Neural cell (in vitro differentiated cells): ENCODE data around the gene TBX15. TPM values are rescaled to one million over a fixed set of nuclear protein-coding genes. Genes with fewer than 3 reads are reported as not detected.

Source experiments
- H2AFZ ChIP-seq: fragments of 200-600, 300-800 bp; sonication (generic), shearing (Covaris generic); 2 replicates; pipeline ENCODE4 v1.6.0; 2014; ENCODE audit warnings: low read depth, mild to moderate bottlenecking, antibody characterized with exemption, low read length, moderate library complexity
- H3F3A ChIP-seq: fragments of 200-600 bp; shearing (Covaris generic); 2 replicates; pipeline ENCODE4 v1.6.1; 2016; ENCODE audit warnings: mild to moderate bottlenecking, moderate library complexity, mixed read lengths, antibody characterized with exemption, low read length; ENCODE audit not compliant: insufficient read depth, poor library complexity, severe bottlenecking
- H3K27ac ChIP-seq: fragments of 200-600, 300-800 bp; sonication (generic), shearing (Covaris generic); 2 replicates; pipeline ENCODE4 v1.5.1; 2014; ENCODE audit warnings: mild to moderate bottlenecking, low read length, moderate library complexity
- H3K27me3 ChIP-seq: fragments of 300-800, 200-600 bp; sonication (generic), shearing (Covaris generic); 2 replicates; pipeline ENCODE4 v1.6.0; 2014; ENCODE audit warnings: mild to moderate bottlenecking, low read depth, low read length, moderate library complexity; ENCODE audit not compliant: insufficient read depth
- H3K36me3 ChIP-seq: fragments of 300-800, 200-600 bp; sonication (generic), shearing (Covaris generic); 2 replicates; pipeline ENCODE4 v1.5.1; 2014; ENCODE audit warnings: mild to moderate bottlenecking, antibody characterized with exemption, low read length, moderate library complexity; ENCODE audit not compliant: insufficient read depth
- H3K4me2 ChIP-seq: fragments of 300-800, 200-600 bp; sonication (generic), shearing (Covaris generic); 2 replicates; pipeline ENCODE4 v1.6.0; 2014; ENCODE audit warnings: mild to moderate bottlenecking, low read length
- H3K4me3 ChIP-seq: fragments of 300-800, 200-600 bp; sonication (generic), shearing (Covaris generic); 2 replicates; pipeline ENCODE4 v1.5.1; 2014; ENCODE audit warnings: mild to moderate bottlenecking, low read length, moderate library complexity
- H3K79me2 ChIP-seq: fragments of 200-600 bp; shearing (Covaris generic); replicated peaks from 2 replicates; pipeline ENCODE4 v1.6.0; 2014; ENCODE audit warnings: mild to moderate bottlenecking, low read length, moderate library complexity; ENCODE audit not compliant: insufficient read depth
- H3K9ac ChIP-seq: fragments of 300-800, 200-600 bp; sonication (generic), shearing (Covaris generic); 2 replicates; pipeline ENCODE4 v1.6.1; 2016; ENCODE audit warnings: mild to moderate bottlenecking, low read length, mixed read lengths
- H3K9me2 ChIP-seq: fragments of 200-600 bp; shearing (Covaris generic); 2 replicates; pipeline ENCODE4 v1.6.1; 2016; ENCODE audit warnings: mild to moderate bottlenecking, low read length, mixed read lengths; ENCODE audit not compliant: insufficient read depth
- H3K9me3 ChIP-seq: fragments of 200-600, 300-800 bp; sonication (generic), shearing (Covaris generic); 2 replicates; pipeline ENCODE4 v1.6.1; 2016; ENCODE audit warnings: mild to moderate bottlenecking, mixed run types, low read length, moderate library complexity, mixed read lengths
- H4K20me1 ChIP-seq: fragments of 200-600 bp; shearing (Covaris generic); 2 replicates; pipeline ENCODE4 v1.6.1; 2016; ENCODE audit warnings: mild to moderate bottlenecking, mixed run types; ENCODE audit not compliant: insufficient read depth
- EP300 ChIP-seq: fragments of 450-650 bp; conservative IDR thresholded peaks from 2 replicates; pipeline ENCODE4 v1.6.1; 2014; ENCODE audit warnings: antibody characterized with exemption, mild to moderate bottlenecking, moderate library complexity; ENCODE audit not compliant: poor library complexity, severe bottlenecking
- EZH2 ChIP-seq: fragments of 200-600, 300-800 bp; shearing (Covaris generic), sonication (generic); IDR thresholded peaks from 2 replicates; pipeline ENCODE4 v1.6.1; 2014; ENCODE audit warnings: antibody characterized with exemption, low read length, borderline replicate concordance, mild to moderate bottlenecking; ENCODE audit not compliant: insufficient read depth, poor library complexity, severe bottlenecking
- MXI1 ChIP-seq: fragments of 450-650 bp; conservative IDR thresholded peaks from 2 replicates; pipeline ENCODE4 v1.6.1; 2014; ENCODE audit warnings: antibody characterized with exemption, mild to moderate bottlenecking; ENCODE audit not compliant: poor library complexity, severe bottlenecking
- POLR2AphosphoS5 ChIP-seq: IDR thresholded peaks from 2 replicates; pipeline ENCODE4 v1.6.1; 2012
- RAD21 ChIP-seq: fragments of 450-650 bp; conservative IDR thresholded peaks from 2 replicates; pipeline ENCODE4 v1.6.1; 2014; ENCODE audit warnings: antibody characterized with exemption, mild to moderate bottlenecking, moderate library complexity
- SMC3 ChIP-seq: fragments of 450-650 bp; conservative IDR thresholded peaks from 2 replicates; pipeline ENCODE4 v1.6.1; 2014; ENCODE audit warnings: antibody characterized with exemption, mild to moderate bottlenecking, moderate library complexity; ENCODE audit not compliant: poor library complexity
- TAF1 ChIP-seq: IDR thresholded peaks from 2 replicates; pipeline ENCODE4 v1.6.1; 2012; ENCODE audit warnings: low read depth
- polyA plus RNA-seq: library from polyadenylated mRNA; depleted of rRNA; stranded (reverse); fragments of >200 nt; gene quantifications from 2 replicates; pipeline ENCODE4 v1.2.3, GENCODE V29; 2014
- TF ChIP-seq, protein P1 (sequence below): fragments of 450-650 bp; IDR thresholded peaks from 2 replicates; pipeline ENCODE4 v1.5.1; 2014; ENCODE audit warnings: antibody characterized with exemption, mild to moderate bottlenecking, moderate library complexity; ENCODE audit not compliant: poor library complexity, severe bottlenecking
- TF ChIP-seq, protein P2 (sequence below): IDR thresholded peaks from 2 replicates; pipeline ENCODE4 v1.6.1; 2012; ENCODE audit warnings: borderline replicate concordance

TBX15 gene
- polyA plus RNA-seq, 1 donor from 2014 or later = 0.10 TPM

DNA sequence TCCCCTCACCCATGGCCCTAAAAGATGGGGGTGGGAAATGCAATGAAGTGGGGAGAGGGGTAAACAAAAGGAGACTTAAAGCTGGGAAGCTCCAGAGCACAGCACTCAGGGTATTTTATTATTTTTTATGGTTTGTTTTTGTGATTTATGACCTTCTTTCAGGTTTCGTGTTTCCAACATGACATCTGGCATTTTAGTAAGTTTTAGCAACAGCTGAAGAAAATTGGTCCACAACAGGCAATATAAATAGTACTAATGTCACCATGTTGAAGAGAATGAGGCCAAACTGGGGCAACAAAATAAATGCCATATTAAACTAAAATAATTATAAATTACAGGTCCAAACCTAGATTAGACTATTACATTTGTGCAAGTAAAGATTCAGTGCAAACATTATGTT, 56.3 kb downstream of the TBX15 start:
- no peaks in the 10 kb centered on the region for H3K27me3 ChIP-seq
- H3K4me2 ChIP-seq = no peak overlapping the region
- H3K79me2 ChIP-seq = no peaks in the 10 kb centered on the region
- TF ChIP-seq SMC3 (no peak), POLR2AphosphoS5 (no peak), TAF1 (no peak), MXI1 (no peak), RAD21 (no peak), EZH2 (no peak), EP300 (no peak)
- TF ChIP-seq, protein P1, sequence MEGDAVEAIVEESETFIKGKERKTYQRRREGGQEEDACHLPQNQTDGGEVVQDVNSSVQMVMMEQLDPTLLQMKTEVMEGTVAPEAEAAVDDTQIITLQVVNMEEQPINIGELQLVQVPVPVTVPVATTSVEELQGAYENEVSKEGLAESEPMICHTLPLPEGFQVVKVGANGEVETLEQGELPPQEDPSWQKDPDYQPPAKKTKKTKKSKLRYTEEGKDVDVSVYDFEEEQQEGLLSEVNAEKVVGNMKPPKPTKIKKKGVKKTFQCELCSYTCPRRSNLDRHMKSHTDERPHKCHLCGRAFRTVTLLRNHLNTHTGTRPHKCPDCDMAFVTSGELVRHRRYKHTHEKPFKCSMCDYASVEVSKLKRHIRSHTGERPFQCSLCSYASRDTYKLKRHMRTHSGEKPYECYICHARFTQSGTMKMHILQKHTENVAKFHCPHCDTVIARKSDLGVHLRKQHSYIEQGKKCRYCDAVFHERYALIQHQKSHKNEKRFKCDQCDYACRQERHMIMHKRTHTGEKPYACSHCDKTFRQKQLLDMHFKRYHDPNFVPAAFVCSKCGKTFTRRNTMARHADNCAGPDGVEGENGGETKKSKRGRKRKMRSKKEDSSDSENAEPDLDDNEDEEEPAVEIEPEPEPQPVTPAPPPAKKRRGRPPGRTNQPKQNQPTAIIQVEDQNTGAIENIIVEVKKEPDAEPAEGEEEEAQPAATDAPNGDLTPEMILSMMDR = no peak
- TF ChIP-seq, protein P2, sequence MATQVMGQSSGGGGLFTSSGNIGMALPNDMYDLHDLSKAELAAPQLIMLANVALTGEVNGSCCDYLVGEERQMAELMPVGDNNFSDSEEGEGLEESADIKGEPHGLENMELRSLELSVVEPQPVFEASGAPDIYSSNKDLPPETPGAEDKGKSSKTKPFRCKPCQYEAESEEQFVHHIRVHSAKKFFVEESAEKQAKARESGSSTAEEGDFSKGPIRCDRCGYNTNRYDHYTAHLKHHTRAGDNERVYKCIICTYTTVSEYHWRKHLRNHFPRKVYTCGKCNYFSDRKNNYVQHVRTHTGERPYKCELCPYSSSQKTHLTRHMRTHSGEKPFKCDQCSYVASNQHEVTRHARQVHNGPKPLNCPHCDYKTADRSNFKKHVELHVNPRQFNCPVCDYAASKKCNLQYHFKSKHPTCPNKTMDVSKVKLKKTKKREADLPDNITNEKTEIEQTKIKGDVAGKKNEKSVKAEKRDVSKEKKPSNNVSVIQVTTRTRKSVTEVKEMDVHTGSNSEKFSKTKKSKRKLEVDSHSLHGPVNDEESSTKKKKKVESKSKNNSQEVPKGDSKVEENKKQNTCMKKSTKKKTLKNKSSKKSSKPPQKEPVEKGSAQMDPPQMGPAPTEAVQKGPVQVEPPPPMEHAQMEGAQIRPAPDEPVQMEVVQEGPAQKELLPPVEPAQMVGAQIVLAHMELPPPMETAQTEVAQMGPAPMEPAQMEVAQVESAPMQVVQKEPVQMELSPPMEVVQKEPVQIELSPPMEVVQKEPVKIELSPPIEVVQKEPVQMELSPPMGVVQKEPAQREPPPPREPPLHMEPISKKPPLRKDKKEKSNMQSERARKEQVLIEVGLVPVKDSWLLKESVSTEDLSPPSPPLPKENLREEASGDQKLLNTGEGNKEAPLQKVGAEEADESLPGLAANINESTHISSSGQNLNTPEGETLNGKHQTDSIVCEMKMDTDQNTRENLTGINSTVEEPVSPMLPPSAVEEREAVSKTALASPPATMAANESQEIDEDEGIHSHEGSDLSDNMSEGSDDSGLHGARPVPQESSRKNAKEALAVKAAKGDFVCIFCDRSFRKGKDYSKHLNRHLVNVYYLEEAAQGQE = no peak
- H3K9me3 ChIP-seq = no peaks in the 10 kb centered on the region
- H2AFZ ChIP-seq = no peak overlapping the region
- no peaks in the 10 kb centered on the region for H3F3A ChIP-seq
- H3K9ac ChIP-seq = no peak overlapping the region
- H3K9me2 ChIP-seq = no peaks in the 10 kb centered on the region
- H3K4me3 ChIP-seq = no peak overlapping the region
- H3K27ac ChIP-seq = no peak overlapping the region
- no peaks in the 10 kb centered on the region for H4K20me1 ChIP-seq
- no peaks in the 10 kb centered on the region for H3K36me3 ChIP-seq

DNA sequence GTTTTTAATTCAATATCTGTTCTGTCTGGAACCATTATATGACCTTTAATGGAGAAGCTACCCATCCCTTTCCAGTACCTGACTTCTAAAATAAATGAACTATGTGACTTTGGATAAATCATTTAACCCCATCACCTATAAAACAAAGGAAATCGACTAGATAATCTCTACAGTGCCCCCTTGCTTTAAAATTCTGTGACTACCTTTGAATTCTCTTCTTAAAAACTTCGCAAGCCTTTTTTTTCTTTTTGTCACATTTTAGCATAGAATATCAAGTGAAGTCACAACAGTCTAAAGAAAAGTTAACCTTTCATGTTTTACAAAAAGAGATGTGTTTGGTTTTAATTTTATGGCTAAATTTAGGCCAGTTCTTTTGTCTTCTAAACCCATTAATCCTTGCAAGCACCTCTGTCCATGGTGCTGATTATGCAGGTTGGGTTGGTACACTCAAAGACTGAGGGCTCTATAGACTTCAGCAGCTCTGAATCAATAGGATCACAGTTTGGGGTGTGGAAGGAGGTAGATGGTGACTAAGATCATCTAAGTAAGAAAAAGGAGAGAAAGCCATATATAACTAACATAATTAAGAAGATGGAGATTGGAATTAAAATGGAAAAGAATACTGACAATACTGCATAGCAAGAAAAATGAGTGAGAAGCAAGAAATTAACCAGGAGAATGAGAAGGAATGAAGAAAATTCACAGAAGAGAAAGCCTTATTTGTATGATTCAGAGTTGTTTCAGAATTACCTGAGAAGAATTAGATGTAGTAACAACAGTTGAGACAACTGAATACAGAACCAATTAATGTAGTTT, 59.2 kb downstream of the TBX15 start:
- H3K27me3 ChIP-seq = no peaks in the 10 kb centered on the region
- H3K9me3 ChIP-seq = no peaks in the 10 kb centered on the region
- no peak overlapping the region for H3K4me3 ChIP-seq
- H3K36me3 ChIP-seq = no peaks in the 10 kb centered on the region
- no peaks in the 10 kb centered on the region for H4K20me1 ChIP-seq
- H2AFZ ChIP-seq = no peak overlapping the region
- TF ChIP-seq, protein P1 = no peak
- TF ChIP-seq, protein P2 = peak; percentile 37
- H3F3A ChIP-seq = no peaks in the 10 kb centered on the region
- H3K9ac ChIP-seq = no peak overlapping the region
- no peaks in the 10 kb centered on the region for H3K9me2 ChIP-seq
- H3K4me2 ChIP-seq = no peak overlapping the region
- no peak overlapping the region for H3K27ac ChIP-seq
- no peaks in the 10 kb centered on the region for H3K79me2 ChIP-seq
